NT2/D1 (cell line): ENCODE data around the gene CROCC.
"Not testable (repeated sequence)": the region's sequence is repeated elsewhere in the genome, so short reads cannot be mapped to it uniquely, and the experiment has no call there.

Experiments
- SUZ12 ChIP-seq: IDR thresholded peaks from 2 replicates; pipeline ENCODE4 v1.6.1; 2011; ENCODE audit not compliant: insufficient read length, insufficient read depth; ENCODE audit errors: extremely low read depth
- ZNF274 ChIP-seq: IDR thresholded peaks from 2 replicates; pipeline ENCODE4 v1.6.1; 2011; ENCODE audit warnings: mild to moderate bottlenecking, low read depth, low read length

GRCh38 chr1:16884487-16884886, 37.2 kb upstream of the CROCC start:
- TF ChIP-seq ZNF274, SUZ12: not testable (repeated sequence)
